Measurements from ENCODE around the gene RSRP1.
"Not testable (repeated sequence)": the region's sequence is repeated elsewhere in the genome, so short reads cannot be mapped to it uniquely, and the experiment has no call there.

RSRP1 gene

DNA sequence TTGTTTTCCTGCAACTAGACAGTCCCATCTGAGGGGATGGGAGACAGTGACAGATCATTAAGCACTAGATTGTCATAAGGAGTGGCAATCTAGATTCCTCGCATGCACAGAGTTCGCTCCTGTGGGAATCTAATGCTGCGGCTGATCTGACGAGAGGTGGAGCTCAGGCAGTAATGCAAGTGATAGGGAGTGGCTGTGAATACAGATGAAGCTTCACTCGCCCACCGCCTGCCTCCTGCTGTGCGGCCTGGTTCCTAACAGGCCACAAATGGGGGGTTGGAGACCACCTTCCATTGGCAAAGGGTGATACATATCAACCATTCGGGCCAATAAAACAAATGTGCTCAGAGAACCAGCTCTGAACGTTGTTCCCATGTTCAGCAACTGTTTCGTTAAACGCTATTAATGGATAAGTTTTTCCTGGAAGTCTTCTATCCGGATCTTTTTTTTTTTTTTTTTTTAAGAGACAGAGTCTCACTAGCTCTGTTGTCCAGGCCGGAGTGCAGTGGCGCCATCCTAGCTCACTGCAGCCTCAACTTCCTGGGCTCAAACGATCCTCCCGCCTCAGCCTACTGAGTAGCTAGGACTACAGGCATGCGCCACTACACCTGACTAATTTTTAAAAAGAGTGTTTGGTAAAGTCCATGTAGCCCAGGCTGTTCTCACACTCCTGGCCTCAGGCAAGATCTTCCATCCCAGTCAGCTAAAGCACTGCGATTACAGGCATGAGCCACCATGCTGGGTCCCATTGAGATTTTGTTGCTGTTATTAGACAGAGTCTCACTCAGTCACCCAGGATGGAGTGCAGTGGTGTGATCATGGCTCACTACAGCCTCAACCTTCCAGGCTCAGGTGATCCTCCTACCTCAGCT lies 8.7 kb upstream of the RSRP1 start:
- DNase-seq, result no peak

DNA sequence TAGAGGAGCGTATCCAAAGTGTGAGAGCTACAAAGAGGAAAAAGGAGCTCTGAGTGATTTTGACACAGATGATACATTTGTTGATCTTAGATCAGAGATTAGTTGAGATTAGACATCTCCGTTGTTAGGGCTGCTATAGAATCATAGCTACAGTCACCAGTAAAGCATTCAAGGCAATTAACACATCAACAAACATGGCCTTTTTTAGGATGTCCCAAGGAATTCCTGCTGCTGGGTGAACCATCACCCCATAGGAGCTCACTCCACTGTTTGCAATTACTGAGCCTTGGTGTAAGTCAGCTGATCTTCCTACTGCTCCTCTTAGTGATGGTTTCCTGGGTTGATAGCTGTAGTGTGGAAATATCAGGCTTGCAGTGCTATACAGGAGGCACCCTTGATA lies 6.7 kb upstream of the RSRP1 start:
- no peak for DNase-seq

DNA sequence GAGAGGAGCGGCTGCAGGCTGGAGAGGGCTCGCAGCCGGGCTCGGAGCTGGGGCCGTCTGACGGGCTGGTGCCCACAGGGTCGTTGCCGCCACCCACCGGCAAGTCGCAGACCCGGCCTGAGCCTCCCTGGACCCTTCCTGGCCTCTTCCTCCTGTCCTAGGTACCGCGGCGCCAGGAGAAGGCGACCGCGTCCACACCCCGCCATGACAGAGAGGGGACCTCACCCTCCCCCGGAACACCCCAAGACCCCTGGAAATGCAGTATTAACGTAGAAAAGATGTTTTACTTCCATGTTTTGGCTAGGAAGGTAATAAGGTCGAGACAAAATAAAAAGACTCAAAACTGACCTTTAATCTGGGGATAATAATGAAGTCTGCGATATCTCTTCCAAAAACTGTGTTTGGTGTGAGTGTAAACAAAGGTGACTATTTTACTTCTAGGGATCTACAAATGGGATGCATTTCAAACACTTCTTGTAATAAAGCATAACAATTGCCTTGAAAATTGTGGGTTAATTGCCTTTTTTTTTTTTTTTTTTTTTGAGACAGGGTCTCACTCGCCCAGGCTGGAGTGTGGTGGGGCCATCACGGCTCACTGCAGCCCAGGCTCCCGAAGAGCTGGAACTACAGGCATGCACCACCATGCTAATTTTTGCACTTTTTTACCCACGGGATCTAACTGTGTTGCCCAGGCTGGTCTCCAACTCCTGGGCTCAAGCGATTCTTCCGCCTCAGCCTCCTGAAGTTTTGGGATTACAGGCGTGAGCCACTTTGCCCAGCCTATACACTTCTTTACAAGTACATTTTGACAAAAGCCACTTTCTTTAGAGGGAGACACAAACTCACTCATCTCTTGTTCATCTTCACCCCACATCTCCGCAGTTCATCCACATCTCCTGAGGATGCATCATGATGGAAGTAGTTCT lies 838 bp upstream of the RSRP1 start:
- no peak for DNase-seq

DNA sequence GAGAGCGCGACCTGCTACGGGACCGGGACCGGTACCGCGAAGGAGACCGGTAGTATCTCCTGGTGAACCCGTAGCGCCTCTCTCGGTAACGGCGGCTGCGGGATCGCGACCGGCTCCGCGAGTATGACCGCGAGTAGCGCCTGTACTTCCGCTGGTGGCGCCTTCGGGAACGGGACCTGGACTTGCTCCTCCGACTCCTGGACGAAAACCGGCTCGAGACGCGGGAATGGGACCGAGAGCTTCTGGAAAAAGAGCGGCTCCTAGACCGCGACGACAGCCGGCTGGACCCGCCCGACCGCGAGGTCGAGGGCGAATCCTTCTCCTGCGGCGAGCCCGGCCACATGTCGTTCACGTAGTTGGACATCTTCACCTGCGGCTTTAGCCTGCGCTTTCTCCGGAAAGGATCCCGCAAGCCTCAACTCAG lies 642 bp downstream of the RSRP1 start:
- DNase-seq, result no peak

DNA sequence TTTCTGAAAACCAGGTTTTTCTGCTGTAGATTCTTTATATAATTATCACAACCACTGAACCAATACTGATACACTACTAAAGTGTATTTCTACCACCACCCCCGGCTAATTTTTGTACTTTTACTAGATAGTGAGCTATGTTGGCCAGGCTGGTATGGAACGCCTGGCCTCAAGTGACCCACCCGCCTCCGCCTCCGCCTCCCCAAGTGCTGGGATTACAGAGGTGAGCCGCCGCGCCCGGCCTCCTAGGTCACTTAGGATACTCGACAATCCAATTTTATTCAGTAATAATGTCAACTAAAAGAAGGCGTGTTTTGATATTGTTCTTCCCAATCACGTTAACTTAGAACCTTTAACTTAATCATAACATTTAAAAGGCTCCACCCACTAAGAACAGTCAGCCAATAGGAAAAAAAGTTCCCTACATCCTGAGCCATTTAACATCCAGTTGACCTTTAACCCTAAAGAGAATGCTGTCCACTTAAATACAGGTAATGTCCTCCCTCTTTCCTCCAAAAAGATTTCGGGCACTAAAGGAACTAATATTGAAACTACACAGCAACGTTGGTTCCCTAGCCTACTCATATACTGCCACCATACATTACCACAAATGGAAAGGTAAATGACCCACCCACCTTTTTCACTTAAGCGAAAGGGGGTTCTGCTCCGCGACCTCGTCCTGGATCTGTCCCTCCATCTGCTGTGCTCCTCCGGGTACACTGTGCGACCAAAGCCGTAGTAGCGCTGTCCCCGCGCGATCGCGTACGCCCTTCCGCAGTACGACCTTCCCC lies 1.2 kb downstream of the RSRP1 start:
- DNase-seq, result no peak

DNA sequence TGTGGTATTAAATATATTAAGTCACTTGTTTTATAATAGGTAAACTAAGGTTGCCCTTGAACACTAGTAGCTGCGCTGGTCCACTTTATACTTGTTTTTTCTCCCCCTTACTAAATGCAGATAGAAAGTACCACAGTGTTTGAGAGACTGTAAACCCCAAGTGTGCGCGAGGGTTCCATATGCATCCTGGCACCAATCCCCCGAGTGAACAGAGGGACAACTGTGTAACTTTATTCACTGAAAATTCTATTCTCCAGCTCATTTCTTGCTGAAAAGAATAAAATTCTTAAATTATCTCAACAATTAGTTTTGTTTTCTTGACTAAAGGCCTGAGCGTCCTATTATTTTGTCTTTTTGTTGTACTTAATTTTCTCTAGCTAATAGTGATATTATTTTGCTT lies 1.9 kb downstream of the RSRP1 start:
- no peak for DNase-seq

DNA sequence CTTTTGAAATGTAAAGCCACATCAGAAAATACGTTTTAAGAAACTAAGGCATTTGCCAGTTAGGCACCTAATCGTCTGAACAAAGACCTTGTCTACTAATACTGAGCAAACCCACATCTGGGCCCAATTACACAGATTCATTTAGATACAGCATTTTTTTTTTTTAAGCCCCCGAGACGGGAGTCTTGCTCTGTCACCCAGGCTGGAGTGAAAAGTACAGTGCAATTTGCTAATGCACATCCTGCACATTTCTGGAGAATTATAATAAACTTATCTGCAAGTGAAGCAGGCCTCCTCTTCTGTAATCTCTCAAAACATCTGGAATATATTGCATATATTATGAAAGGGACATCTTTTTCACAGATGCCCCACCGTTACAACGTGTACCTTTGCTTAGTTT lies 3.3 kb downstream of the RSRP1 start:
- no peak for DNase-seq

DNA sequence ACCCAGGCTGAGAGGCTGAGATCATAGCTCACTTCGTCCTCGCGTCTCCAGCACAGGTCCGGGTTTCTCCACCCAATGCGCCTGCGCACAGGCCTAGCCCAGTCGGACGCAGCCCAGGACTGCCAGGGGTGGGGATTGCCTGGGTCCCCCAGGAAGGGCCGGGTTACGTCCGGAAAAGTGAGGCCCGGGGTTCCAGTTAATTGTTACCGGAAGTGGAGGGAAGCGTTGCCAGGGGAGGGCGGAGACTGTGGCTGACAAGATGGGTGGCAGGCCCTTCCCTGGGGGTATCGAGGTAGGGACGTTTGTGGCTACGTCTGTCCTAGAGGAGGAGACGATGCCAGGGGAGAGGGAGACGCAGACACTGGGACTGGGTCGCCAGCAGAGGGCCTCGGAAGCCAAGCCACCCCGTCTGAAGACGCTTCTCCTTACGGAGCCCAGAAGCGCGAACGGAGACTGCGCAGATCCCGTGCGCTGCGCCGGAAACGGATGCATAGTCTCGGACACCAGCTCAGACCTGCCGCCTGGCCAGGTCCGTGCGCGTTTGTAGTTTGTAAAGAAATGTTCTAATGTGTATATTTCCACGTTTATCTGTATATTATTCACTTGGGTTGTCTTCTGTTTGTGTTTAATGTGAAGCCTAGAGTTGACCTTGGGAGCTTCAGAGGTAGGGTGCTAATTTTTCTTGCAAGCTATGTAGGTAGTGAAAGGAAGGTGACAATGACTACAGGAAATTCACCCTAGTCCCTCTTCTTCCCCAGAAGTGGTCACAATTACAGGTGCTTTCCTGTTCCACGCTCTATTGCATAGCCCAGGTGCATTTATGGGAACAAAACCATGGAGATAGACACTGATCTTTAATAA lies 7.3 kb downstream of the RSRP1 start:
- DNase-seq, result no peak

DNA sequence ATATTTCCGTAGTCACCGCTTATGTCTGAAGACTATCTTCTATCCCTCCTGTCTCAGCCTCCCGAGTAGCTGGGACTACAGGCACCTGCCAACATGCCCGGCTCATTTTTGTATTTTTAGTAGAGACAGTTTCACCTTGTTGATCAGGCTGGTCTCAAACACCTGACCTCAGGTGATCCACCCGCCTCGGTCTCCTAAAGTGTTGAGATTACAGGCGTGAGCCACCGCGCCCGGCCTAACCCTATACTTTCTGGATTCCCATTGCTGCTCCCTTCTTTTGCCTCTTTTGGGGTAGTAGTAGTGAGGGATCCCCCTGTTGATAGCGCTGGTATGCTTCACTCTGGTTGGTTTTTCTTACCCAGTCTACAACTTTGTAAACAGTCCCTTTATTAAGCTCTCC lies 9.2 kb downstream of the RSRP1 start:
- no peak for DNase-seq

DNA sequence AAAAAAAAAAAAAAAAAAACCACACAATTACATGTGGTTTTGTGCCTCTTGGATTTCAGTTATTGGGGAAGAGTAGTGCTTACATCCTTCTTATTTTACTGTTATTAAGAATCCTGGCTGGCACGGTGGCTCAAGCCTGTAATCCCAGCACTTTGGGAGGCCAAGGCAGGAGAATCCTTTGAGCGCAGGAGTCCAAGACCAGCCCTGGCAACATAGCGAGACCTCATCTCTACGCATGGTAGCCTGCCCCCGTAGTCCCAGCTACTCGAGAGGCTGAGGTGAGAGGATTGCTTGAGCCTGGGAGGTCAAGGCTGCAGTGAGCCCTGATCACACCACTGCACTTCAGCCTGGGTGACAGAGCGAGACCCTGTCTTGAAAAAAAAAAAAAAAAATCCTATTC lies 11.0 kb downstream of the RSRP1 start:
- not testable (repeated sequence) for DNase-seq

DNA sequence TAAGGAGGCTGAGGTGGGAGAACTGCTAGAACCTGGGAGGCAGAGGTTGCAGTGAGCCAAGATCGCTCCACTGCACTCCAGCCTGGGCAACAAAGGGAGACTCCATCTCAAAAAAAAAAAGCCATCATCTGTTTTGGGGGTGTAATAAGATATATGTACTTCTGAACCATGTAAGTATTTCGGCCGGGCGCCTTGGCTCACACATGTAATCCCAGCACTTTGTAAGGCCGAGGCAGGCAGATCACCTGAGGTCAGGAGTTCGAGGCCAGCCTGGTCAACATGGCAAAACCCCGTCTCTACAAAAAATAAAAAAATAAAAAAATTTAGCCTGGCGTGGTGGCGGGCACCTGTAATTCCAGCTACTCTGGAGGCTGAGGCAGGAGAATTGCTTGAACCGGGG lies 11.8 kb downstream of the RSRP1 start:
- DNase-seq, result not testable (repeated sequence)

DNA sequence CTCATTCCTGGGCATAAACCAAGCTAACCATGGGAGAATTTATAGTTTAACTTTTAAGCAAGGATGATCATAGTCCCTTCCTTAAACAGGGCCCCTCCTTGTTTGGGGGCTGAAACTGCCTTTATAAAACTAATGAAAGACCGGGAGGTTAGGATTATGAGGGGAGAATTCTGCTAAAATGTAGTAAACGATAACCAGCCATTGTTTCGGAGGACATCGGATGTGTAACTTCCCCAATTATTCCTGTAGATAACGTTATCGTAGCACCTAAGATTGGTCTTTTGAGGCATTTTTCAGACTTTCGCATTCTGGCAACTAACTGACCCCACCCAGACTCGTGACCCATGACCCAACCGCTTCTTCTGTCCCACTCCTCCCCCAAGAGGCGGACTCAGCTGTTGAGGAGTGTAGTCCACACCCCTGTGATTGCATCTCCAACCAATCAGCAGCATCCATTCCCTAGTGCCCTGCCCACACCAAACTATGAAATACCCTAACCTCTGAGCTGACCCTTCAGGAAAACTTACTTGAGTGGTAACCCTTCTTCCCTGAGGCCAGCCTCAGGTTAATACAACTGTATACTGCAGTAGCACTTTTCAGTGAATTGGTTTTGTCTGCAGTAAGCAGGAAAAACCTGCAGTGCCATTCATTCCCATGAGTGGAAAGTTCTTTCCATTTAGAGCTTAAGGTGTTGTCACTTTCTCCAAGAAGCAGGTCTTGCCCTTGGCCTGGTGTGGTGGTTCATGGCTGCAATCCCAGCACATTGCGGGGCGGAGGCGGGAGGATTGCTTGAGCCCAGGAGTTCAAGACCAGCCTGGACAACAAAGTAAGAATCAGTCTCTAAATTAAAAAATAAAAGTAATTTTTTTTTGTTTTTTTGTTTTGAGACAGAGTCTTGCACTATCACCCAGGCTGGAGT lies 14.1 kb downstream of the RSRP1 start:
- peak; percentile 39 for DNase-seq

DNA sequence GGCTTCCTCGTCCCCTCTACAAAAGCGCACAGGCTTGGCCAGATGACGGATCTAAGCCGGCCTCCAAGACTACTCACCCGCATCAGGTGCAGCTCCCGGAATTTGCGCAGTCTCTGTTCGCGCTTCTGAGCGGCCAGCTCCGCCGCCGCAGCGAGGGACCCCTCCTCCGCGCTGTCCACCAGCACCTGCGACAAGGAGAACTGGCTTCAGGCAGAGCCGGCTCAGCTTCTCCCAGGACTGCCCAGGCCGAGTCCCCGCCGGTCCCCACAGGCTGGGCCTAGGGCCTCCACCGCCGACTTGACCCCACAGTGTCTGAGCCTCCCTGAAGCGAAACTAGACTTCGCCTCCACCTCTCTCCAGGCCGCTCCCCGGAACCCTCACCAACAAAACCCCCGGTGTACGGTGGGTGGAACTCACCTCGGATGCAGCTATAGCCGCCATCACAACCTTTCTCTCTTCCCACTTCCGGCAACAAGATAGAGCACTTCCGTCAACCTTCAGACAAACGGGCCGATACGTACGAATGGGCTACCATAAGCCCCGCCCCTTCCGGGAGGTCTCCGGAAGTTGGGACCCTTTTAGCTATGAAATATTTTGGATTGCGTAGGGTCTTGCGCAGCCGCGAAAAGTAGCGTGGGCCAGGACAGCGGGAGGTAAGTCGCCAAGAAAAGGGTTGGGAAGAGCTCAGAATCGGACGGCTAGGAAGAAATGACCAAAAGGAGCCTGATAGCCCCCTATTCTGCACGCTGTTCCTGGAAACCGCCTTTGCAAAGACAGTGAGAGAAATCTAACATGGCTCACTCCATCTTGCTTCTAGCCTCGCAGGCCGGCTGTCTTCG lies 15.0 kb downstream of the RSRP1 start, which contains the start of gene SYF2:
Gene SYF2, minus strand, starts transcription at position 476 of the 839 bp plus-strand sequence. Its CDS starts 35 bp downstream, at position 441.
- DNase-seq, result peak; percentile 92

DNA sequence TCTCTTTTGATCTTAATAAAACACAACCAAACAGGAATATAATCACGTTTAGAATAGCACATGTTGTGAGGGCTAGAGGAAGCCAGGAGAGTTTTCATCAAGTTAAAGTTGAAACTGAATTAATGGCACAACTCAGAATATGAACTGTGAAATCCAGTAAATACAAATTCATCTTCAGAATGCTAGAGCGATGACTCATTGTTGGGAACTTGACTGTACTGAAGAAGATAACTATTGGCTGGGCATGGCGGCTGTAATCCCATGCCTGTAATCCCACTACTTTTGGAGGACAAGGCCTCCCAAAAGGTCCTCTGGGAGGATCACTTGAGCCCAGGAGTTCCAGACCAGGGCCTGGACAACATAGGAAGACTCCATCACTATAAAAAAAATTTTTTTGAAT lies 23.8 kb downstream of the RSRP1 start:
- DNase-seq, result no peak

DNA sequence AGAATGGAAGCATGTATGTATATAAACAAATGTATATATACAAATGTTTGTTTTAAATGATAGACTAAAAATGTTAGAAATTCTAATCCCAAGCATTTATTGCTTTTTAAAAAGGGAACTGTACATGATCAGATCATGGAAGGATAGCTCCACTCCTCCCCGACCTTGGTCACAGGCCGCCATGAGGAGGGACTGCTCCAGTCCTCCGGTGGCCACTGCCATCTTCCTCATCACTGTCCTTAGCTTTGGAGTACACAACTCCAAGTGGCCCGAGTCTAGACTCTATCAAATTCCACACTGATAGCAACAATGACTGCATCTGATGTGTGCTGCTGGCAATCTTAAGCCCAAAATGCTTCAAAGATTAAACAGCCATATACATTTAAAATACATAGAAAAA lies 24.6 kb downstream of the RSRP1 start:
- no peak for DNase-seq

DNA sequence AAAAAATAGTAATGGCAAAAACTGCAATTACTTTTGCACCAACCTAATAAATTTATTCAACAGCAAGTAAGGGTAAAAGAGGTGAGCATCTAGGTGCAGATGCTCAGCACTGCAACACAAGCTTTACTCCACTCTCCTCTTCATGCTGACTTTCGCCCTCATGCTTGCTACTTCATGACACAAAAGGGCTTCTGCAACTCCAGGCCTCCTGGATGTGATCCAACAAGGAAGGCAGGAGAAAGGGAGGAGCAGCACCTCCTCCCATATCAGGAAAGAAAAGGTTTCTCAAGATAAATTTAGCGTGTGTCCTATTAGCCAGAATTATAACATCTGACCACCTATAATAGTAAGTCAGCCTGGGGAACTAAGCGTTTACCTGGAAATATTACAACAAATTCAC lies 26.6 kb downstream of the RSRP1 start:
- no peak for DNase-seq

DNA sequence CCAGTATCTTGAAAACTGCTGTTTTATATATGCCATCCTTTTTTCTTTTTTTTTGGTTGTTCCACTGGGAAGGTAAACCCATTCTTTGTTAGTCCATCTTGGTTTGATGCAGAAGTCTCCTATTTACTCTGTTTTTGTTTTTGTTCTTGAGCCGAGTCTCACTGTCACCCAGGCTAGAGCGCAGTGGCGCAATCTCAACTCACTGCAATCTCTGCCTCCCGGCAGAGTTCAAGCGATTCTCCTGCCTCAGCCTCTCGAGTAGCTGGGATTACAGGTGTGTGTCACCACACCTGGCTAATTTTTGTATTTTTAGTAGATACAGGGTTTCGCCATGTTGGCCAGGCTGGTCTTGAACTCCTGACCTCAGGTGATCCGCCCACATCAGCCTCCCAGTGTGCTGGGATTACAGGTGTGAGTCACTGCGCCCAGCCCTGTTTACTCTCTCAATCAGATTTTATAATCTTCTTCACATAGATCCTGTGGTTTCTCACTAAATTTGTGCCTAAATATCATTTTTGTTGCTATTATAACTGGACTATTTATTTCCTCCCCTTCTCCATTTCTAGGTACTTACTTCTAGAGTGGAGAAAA lies 27.5 kb downstream of the RSRP1 start:
- DNase-seq, result no peak

DNA sequence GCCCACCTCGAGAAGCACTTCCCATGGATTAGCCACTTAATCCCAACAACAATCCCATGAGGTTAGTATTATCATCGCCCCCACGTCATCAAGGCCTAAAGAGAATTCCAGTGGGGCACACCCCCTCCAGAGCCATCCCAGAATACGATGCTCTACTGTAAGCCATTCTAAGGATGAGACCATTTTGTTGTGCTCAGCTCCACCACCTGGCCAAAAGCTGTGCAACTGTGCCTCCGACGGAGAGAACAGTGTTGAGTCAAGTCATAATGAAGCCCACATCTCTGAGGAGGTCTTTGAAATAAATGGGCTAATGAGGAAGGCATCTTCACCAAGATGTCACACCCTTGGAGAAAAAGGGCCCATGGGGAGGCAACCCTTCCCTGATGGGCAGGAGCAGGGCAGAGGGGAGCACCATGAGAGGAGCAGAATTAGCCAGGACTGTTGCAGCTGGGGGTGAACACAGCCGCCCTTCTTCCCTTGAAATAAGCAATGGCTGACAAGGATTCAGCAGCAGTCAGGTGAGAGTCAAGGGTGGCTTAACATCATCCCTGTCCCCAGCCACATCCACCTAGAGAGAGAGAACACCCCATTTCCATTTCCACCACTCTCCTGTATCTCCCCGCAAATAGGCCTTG lies 29.5 kb downstream of the RSRP1 start:
- DNase-seq, result no peak

DNA sequence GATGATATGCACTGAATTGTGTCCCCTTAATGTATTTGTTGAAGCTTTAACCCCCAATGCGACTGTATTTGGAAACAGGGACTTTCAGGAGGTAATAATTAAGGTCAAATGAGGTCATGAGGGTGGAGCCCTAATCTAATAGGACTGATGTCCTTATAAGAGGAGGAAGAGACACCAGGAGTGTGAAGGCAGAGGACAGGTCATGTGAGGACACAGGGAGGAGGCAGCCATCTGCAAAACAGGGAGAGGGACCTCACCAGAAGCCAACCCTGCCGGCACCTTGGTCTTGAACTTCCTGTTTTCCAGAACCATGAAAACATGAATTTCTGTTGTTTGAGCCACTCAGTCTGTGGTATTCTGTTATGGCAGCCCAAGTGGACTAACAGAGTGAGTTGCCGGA lies 30.2 kb downstream of the RSRP1 start:
- no peak for DNase-seq

Data from NCI-H1694 (cell line).